Measurements from ENCODE around the gene ZNF274.
"Not testable (repeated sequence)": the region's sequence is repeated elsewhere in the genome, so short reads cannot be mapped to it uniquely, and the experiment has no call there.

ZNF274 gene

GRCh38 chr19:58248886-58249285 lies 66.0 kb downstream of the ZNF274 start:
- Histone ChIP-seq H3K9me3 (ENCODE audit: control insufficient read depth, low read length) (peaks cover 16% of the 10 kb centered on the region), H3K27ac (ENCODE audit: insufficient read depth, low read depth, low read length, poor library complexity, severe bottlenecking) (no peak overlapping the region), H3K27me3 (ENCODE audit: control insufficient read depth, insufficient read depth, low read length, poor library complexity, severe bottlenecking) (no peaks in the 10 kb centered on the region), H3K4me1 (ENCODE audit: control insufficient read depth, insufficient read depth, low read length) (no peaks in the 10 kb centered on the region), H3K36me3 (ENCODE audit: control insufficient read depth, insufficient read depth, low read length) (peaks cover 99% of the 10 kb centered on the region), H3K4me3 (ENCODE audit: insufficient read depth, low read depth, low read length) (no peak overlapping the region)
- 100% methylated on average over 3 of the region's 3 CpGs for WGBS, 2 experiments

GRCh38 chr19:58252102-58252685 lies 69.3 kb downstream of the ZNF274 start:
- Histone ChIP-seq H3K9me3 (ENCODE audit: control insufficient read depth, low read length) (peaks cover 21% of the 10 kb centered on the region), H3K36me3 (ENCODE audit: control insufficient read depth, insufficient read depth, low read length) (peaks cover 99% of the 10 kb centered on the region), H3K4me3 (ENCODE audit: insufficient read depth, low read depth, low read length) (no peak overlapping the region)

GRCh38 chr19:58258259-58258658 lies 75.4 kb downstream of the ZNF274 start:
- peaks cover 35% of the 10 kb centered on the region for H3K9me3 ChIP-seq (ENCODE audit: control insufficient read depth, low read length)
- not testable (repeated sequence) for H3K4me1 ChIP-seq (ENCODE audit: control insufficient read depth, insufficient read depth, low read length); H3K27me3 ChIP-seq (ENCODE audit: control insufficient read depth, insufficient read depth, low read length, poor library complexity, severe bottlenecking); H3K27ac ChIP-seq (ENCODE audit: insufficient read depth, low read depth, low read length, poor library complexity, severe bottlenecking); H3K4me3 ChIP-seq (ENCODE audit: insufficient read depth, low read depth, low read length)
- WGBS, 2 experiments: 65 to 100% methylated on average over 2 to 3 of the region's 4 CpGs
- H3K36me3 ChIP-seq (ENCODE audit: control insufficient read depth, insufficient read depth, low read length): peaks cover 98% of the 10 kb centered on the region

More at GRCh38 chr19:58252102-58252685, 69.3 kb downstream of the ZNF274 start:
- Histone ChIP-seq H3K4me1 (ENCODE audit: control insufficient read depth, insufficient read depth, low read length) (no peaks in the 10 kb centered on the region), H3K27me3 (ENCODE audit: control insufficient read depth, insufficient read depth, low read length, poor library complexity, severe bottlenecking) (no peaks in the 10 kb centered on the region), H3K27ac (ENCODE audit: insufficient read depth, low read depth, low read length, poor library complexity, severe bottlenecking) (no peak overlapping the region)
- WGBS, 2 experiments: 94 to 96% methylated on average over 2 of the region's 2 CpGs

GRCh38 chr19:58261600-58261967 lies 78.7 kb downstream of the ZNF274 start:
- Histone ChIP-seq H3K27me3 (ENCODE audit: control insufficient read depth, insufficient read depth, low read length, poor library complexity, severe bottlenecking) (no peaks in the 10 kb centered on the region), H3K27ac (ENCODE audit: insufficient read depth, low read depth, low read length, poor library complexity, severe bottlenecking) (no peak overlapping the region), H3K9me3 (ENCODE audit: control insufficient read depth, low read length) (peaks cover 40% of the 10 kb centered on the region), H3K4me3 (ENCODE audit: insufficient read depth, low read depth, low read length) (no peak overlapping the region), H3K4me1 (ENCODE audit: control insufficient read depth, insufficient read depth, low read length) (no peaks in the 10 kb centered on the region), H3K36me3 (ENCODE audit: control insufficient read depth, insufficient read depth, low read length) (peaks cover 85% of the 10 kb centered on the region)
- WGBS, 2 experiments: 89 to 98% methylated on average over 3 of the region's 3 CpGs

GRCh38 chr19:58261968-58262921 lies 79.4 kb downstream of the ZNF274 start:
- H3K27ac ChIP-seq (ENCODE audit: insufficient read depth, low read depth, low read length, poor library complexity, severe bottlenecking): no peak overlapping the region
- peaks cover 82% of the 10 kb centered on the region for H3K36me3 ChIP-seq (ENCODE audit: control insufficient read depth, insufficient read depth, low read length)
- H3K4me3 ChIP-seq (ENCODE audit: insufficient read depth, low read depth, low read length): no peak overlapping the region
- 94 to 95% methylated on average over 19 of the region's 19 CpGs for WGBS, 2 experiments
- no peaks in the 10 kb centered on the region for H3K27me3 ChIP-seq (ENCODE audit: control insufficient read depth, insufficient read depth, low read length, poor library complexity, severe bottlenecking)
- H3K4me1 ChIP-seq (ENCODE audit: control insufficient read depth, insufficient read depth, low read length): no peaks in the 10 kb centered on the region
- peaks cover 38% of the 10 kb centered on the region for H3K9me3 ChIP-seq (ENCODE audit: control insufficient read depth, low read length)

GRCh38 chr19:58262922-58263296 lies 80.0 kb downstream of the ZNF274 start:
- H3K4me1 ChIP-seq (ENCODE audit: control insufficient read depth, insufficient read depth, low read length): no peaks in the 10 kb centered on the region
- no peaks in the 10 kb centered on the region for H3K27me3 ChIP-seq (ENCODE audit: control insufficient read depth, insufficient read depth, low read length, poor library complexity, severe bottlenecking)
- H3K9me3 ChIP-seq (ENCODE audit: control insufficient read depth, low read length): peaks cover 37% of the 10 kb centered on the region
- H3K36me3 ChIP-seq (ENCODE audit: control insufficient read depth, insufficient read depth, low read length): peaks cover 76% of the 10 kb centered on the region
- WGBS, 2 experiments: 94 to 98% methylated on average over 7 of the region's 7 CpGs
- H3K4me3 ChIP-seq (ENCODE audit: insufficient read depth, low read depth, low read length): no peak overlapping the region
- H3K27ac ChIP-seq (ENCODE audit: insufficient read depth, low read depth, low read length, poor library complexity, severe bottlenecking): no peak overlapping the region

All from ectodermal cell (in vitro differentiated cells).